ENCODE measurements around the gene MYO18B.

Gene MYO18B

GRCh38 chr22:25693268-25693565 is 48.8 kb upstream of the MYO18B start:
- H4K20me1 ChIP-seq (ENCODE audit: insufficient read depth, low read length), result no peaks in the 10 kb centered on the region
- H3K27ac ChIP-seq (ENCODE audit: low read length), result no peak overlapping the region
- H3F3A ChIP-seq (ENCODE audit: insufficient read depth, low read length), result no peaks in the 10 kb centered on the region
- no peaks in the 10 kb centered on the region for H3K9me3 ChIP-seq (replicated peaks; ENCODE audit: insufficient read depth, low read length)
- no peaks in the 10 kb centered on the region for H3K36me3 ChIP-seq (replicated peaks; ENCODE audit: insufficient read depth, low read length)
- H3K27me3 ChIP-seq (replicated peaks; ENCODE audit: insufficient read depth, low read length), result no peaks in the 10 kb centered on the region
- H3K4me3 ChIP-seq (ENCODE audit: low read length), result no peak overlapping the region
- no peak overlapping the region for H2AFZ ChIP-seq (ENCODE audit: low read length)
- DNase-seq, result no peak
- H3K4me2 ChIP-seq (ENCODE audit: low read depth, low read length), result no peak overlapping the region
- no peak overlapping the region for H3K9ac ChIP-seq (ENCODE audit: low read length)
- TF ChIP-seq EZH2phosphoT487 (IDR thresholded peaks at IDR 0.05; ENCODE audit: low read length) (no peak), CTCF (IDR thresholded peaks at IDR 0.05; ENCODE audit: low read length) (no peak), EZH2 (optimal IDR thresholded peaks at IDR 0.05; ENCODE audit: low read depth, low read length) (no peak)
- no peaks in the 10 kb centered on the region for H3K79me2 ChIP-seq (ENCODE audit: low read length)
- H3K9me2 ChIP-seq (replicated peaks; ENCODE audit: insufficient read depth, low read length), result no peaks in the 10 kb centered on the region
- no peaks in the 10 kb centered on the region for H3K4me1 ChIP-seq (ENCODE audit: low read length)

- no peak for DNase-seq
These were observed 47.6 kb upstream of the MYO18B start for GRCh38 chr22:25694196-25694907.

GRCh38 chr22:25695146-25695545 is 46.8 kb upstream of the MYO18B start:
- TF ChIP-seq EZH2phosphoT487 (IDR thresholded peaks at IDR 0.05; ENCODE audit: low read length), result no peak
- no peak for TF ChIP-seq EZH2 (optimal IDR thresholded peaks at IDR 0.05; ENCODE audit: low read depth, low read length)
- TF ChIP-seq CTCF (IDR thresholded peaks at IDR 0.05; ENCODE audit: low read length), result no peak
- Histone ChIP-seq H3K9ac (ENCODE audit: low read length) (no peak overlapping the region), H3K79me2 (ENCODE audit: low read length) (no peaks in the 10 kb centered on the region), H3K4me3 (ENCODE audit: low read length) (no peak overlapping the region), H3K4me1 (ENCODE audit: low read length) (no peaks in the 10 kb centered on the region), H3K9me3 (replicated peaks; ENCODE audit: insufficient read depth, low read length) (no peaks in the 10 kb centered on the region), H3K27me3 (replicated peaks; ENCODE audit: insufficient read depth, low read length) (no peaks in the 10 kb centered on the region), H3K27ac (ENCODE audit: low read length) (no peak overlapping the region), H4K20me1 (ENCODE audit: insufficient read depth, low read length) (no peaks in the 10 kb centered on the region), H3K4me2 (ENCODE audit: low read depth, low read length) (no peak overlapping the region), H3K9me2 (replicated peaks; ENCODE audit: insufficient read depth, low read length) (no peaks in the 10 kb centered on the region), H3F3A (ENCODE audit: insufficient read depth, low read length) (no peaks in the 10 kb centered on the region), H2AFZ (ENCODE audit: low read length) (no peak overlapping the region), H3K36me3 (replicated peaks; ENCODE audit: insufficient read depth, low read length) (no peaks in the 10 kb centered on the region)
- no peak for DNase-seq

More at GRCh38 chr22:25694196-25694907, 47.6 kb upstream of the MYO18B start:
- H3K27ac ChIP-seq (ENCODE audit: low read length), result no peak overlapping the region
- H3K4me3 ChIP-seq (ENCODE audit: low read length), result no peak overlapping the region
- H2AFZ ChIP-seq (ENCODE audit: low read length), result no peak overlapping the region
- no peaks in the 10 kb centered on the region for H4K20me1 ChIP-seq (ENCODE audit: insufficient read depth, low read length)
- no peak for TF ChIP-seq EZH2 (optimal IDR thresholded peaks at IDR 0.05; ENCODE audit: low read depth, low read length)
- TF ChIP-seq EZH2phosphoT487 (IDR thresholded peaks at IDR 0.05; ENCODE audit: low read length), result no peak
- no peak for TF ChIP-seq CTCF (IDR thresholded peaks at IDR 0.05; ENCODE audit: low read length)
- no peak overlapping the region for H3K9ac ChIP-seq (ENCODE audit: low read length)
- H3K4me2 ChIP-seq (ENCODE audit: low read depth, low read length), result no peak overlapping the region
- no peaks in the 10 kb centered on the region for H3K79me2 ChIP-seq (ENCODE audit: low read length)
- H3K4me1 ChIP-seq (ENCODE audit: low read length), result no peaks in the 10 kb centered on the region
- H3F3A ChIP-seq (ENCODE audit: insufficient read depth, low read length), result no peaks in the 10 kb centered on the region
- H3K9me3 ChIP-seq (replicated peaks; ENCODE audit: insufficient read depth, low read length), result no peaks in the 10 kb centered on the region
- no peaks in the 10 kb centered on the region for H3K36me3 ChIP-seq (replicated peaks; ENCODE audit: insufficient read depth, low read length)
- no peaks in the 10 kb centered on the region for H3K27me3 ChIP-seq (replicated peaks; ENCODE audit: insufficient read depth, low read length)
- no peaks in the 10 kb centered on the region for H3K9me2 ChIP-seq (replicated peaks; ENCODE audit: insufficient read depth, low read length)
